Left cardiac atrium (tissue), 2 donors: ENCODE data around the gene SLC25A20. TPM values are rescaled to one million over a fixed set of nuclear protein-coding genes. Genes with fewer than 3 reads are reported as not detected.

Source experiments
- total RNA-seq, 2 donors: library from RNA; stranded (reverse); fragmentation: NEBNext Ultra II Directional; extraction: Animal tissue kit (Norgen Biotek cat#: 25700); gene quantifications; one replicate each; pipeline ENCODE4 v1.2.1, GENCODE V29; 2021
- donor health status: DM: no; HTN: yes; CAD: no; lungs with severe emphysema.
- donor health status: DM: yes; HTN: yes; CAD: no.

Gene SLC25A20
- total RNA-seq, 2 donors from 2014 or later = 53.4 to 55.6 TPM

Other genes starting within 250 kb of the SLC25A20 start
- under 1 TPM; 0.24 to 0.39 TPM for gene CELSR3, start 236.0 kb downstream of the SLC25A20 start, total RNA-seq
- gene NCKIPSD, start 213.0 kb downstream of the SLC25A20 start, total RNA-seq = 10 to 100 TPM; 19.4 to 27.8 TPM
- gene IP6K2, start 181.7 kb downstream of the SLC25A20 start, total RNA-seq = 10 to 100 TPM; 24.0 to 38.4 TPM
- gene PRKAR2A, start 51.0 kb downstream of the SLC25A20 start, total RNA-seq = 10 to 100 TPM; 42.5 to 56.8 TPM
- gene ARIH2, start 20.0 kb upstream of the SLC25A20 start, total RNA-seq = 100 to 1,000 TPM in 1 of 2 donors, 10 to 100 TPM in 1; 88.0 to 104 TPM
- gene P4HTM, start 91.4 kb upstream of the SLC25A20 start, total RNA-seq = 10 to 100 TPM; 32.8 to 33.9 TPM
- gene WDR6, start 108.5 kb upstream of the SLC25A20 start, total RNA-seq = 10 to 100 TPM; 76.1 to 77.1 TPM
- gene DALRD3, start 119.7 kb upstream of the SLC25A20 start, total RNA-seq = 10 to 100 TPM in 1 of 2 donors, 1 to 10 TPM in 1; 9.8 to 10.1 TPM
- 100 to 1,000 TPM; 135 to 138 TPM for gene NDUFAF3, start 123.2 kb upstream of the SLC25A20 start, total RNA-seq
- 10 to 100 TPM; 60.2 to 71.3 TPM for gene IMPDH2, start 130.5 kb upstream of the SLC25A20 start, total RNA-seq
- gene QRICH1, start 195.2 kb upstream of the SLC25A20 start, total RNA-seq = 10 to 100 TPM; 50.4 to 59.9 TPM
- gene QARS1, start 205.9 kb upstream of the SLC25A20 start, total RNA-seq = 100 to 1,000 TPM; 150 to 166 TPM
- 10 to 100 TPM; 38.3 to 49.5 TPM for gene USP19, start 221.9 kb upstream of the SLC25A20 start, total RNA-seq
- gene LAMB2, start 234.2 kb upstream of the SLC25A20 start, total RNA-seq = 100 to 1,000 TPM; 629 to 714 TPM